ENCODE measurements around the gene APH1A. TPM values are rescaled to one million over a fixed set of nuclear protein-coding genes. Genes with fewer than 3 reads are reported as not detected.

Gene APH1A
- total and polyA plus RNA-seq, 2 of the 13 experiments (the other 11 are each of a cell fraction or from before 2014, with no cell fraction given): 114 to 130 TPM

GRCh38 chr1:150235852-150236613, 32.8 kb downstream of the APH1A start, which contains the start of gene ANP32E (continued):
- TF ChIP-seq RXRB (CRISPR knock-in tag; IDR thresholded peaks at IDR 0.05; ENCODE audit: borderline replicate concordance) (peak; percentile 82), ZNF605 (CRISPR knock-in tag; IDR thresholded peaks at IDR 0.05) (peak; percentile 97), SALL2 (CRISPR knock-in tag; IDR thresholded peaks at IDR 0.05) (peak; percentile 83), TSC22D2 (CRISPR knock-in tag; IDR thresholded peaks at IDR 0.05; ENCODE audit: borderline replicate concordance) (peak; percentile 70; the same call in 1 of the 2 replicates), ZBTB39 (CRISPR knock-in tag; IDR thresholded peaks at IDR 0.05) (peak; percentile 73; the same call in 1 of the 2 replicates), PRMT3 (CRISPR knock-in tag; IDR thresholded peaks at IDR 0.05; ENCODE audit: borderline replicate concordance, low read depth) (no peak; the same call in 1 of the 2 replicates), ZNF484 (CRISPR knock-in tag; IDR thresholded peaks at IDR 0.05; ENCODE audit: borderline replicate concordance, low read depth) (no peak), ZBTB37 (CRISPR knock-in tag; IDR thresholded peaks at IDR 0.05) (no peak), HNF4A (CRISPR knock-in tag; IDR thresholded peaks at IDR 0.05) (no peak), SKIL (CRISPR knock-in tag; IDR thresholded peaks at IDR 0.05; ENCODE audit: borderline replicate concordance) (peak; percentile 76), ZNF292 (CRISPR knock-in tag; IDR thresholded peaks at IDR 0.05; ENCODE audit: borderline replicate concordance, low read depth) (0 out of 2 replicates have a peak, but pooled peaks have one; percentile 38), ZBTB38 (CRISPR knock-in tag; IDR thresholded peaks at IDR 0.05) (peak; percentile 68; the same call in 1 of the 2 replicates), TARDBP (CRISPR knock-in tag; IDR thresholded peaks at IDR 0.05) (peak; percentile 64; the same call in 1 of the 2 replicates), SATB2 (CRISPR knock-in tag; IDR thresholded peaks at IDR 0.05) (no peak), ARID5B (CRISPR knock-in tag; IDR thresholded peaks at IDR 0.05) (peak; percentile 70), HNRNPL (IDR thresholded peaks at IDR 0.05; ENCODE audit: low read depth, low read length) (no peak), SP5 (CRISPR knock-in tag; IDR thresholded peaks at IDR 0.05; ENCODE audit: borderline replicate concordance, low read depth) (peak; percentile 15; the same call in 1 of the 2 replicates), ZNF674 (CRISPR knock-in tag; IDR thresholded peaks at IDR 0.05; ENCODE audit: low read depth) (no peak), ZNF20 (CRISPR knock-in tag; IDR thresholded peaks at IDR 0.05) (no peak)

Measured in HepG2 (cell line).